Neural crest cell (in vitro differentiated cells): ENCODE results near the gene FBXO27. TPM values are rescaled to one million over a fixed set of nuclear protein-coding genes. Genes with fewer than 3 reads are reported as not detected.
"Not testable (repeated sequence)": the region's sequence is repeated elsewhere in the genome, so short reads cannot be mapped to it uniquely, and the experiment has no call there.

Experiments used
- DNase-seq: peaks from one replicate; pipeline ENCODE4 v3.0.0; 2021; ENCODE audit warnings: low read depth, mixed read lengths, low spot score
- H3K27ac Mint-ChIP-seq: one replicate; pipeline ENCODE4 v1.8.0; 2021; ENCODE audit warnings: mild to moderate bottlenecking, mixed read lengths; ENCODE audit not compliant: unreplicated experiment
- H3K27me3 Mint-ChIP-seq: 2 replicates; pipeline ENCODE4 v1.8.0; 2021; ENCODE audit warnings: low read depth, mild to moderate bottlenecking, mixed read lengths
- H3K36me3 Mint-ChIP-seq: 2 replicates; pipeline ENCODE4 v1.8.0; 2021; ENCODE audit warnings: low read depth, mild to moderate bottlenecking, mixed read lengths
- H3K4me1 Mint-ChIP-seq: 2 replicates; pipeline ENCODE4 v1.8.0; 2021; ENCODE audit warnings: mixed read lengths
- H3K4me3 Mint-ChIP-seq: one replicate; pipeline ENCODE4 v1.8.0; 2021; ENCODE audit warnings: mild to moderate bottlenecking, mixed read lengths
- H3K9me3 Mint-ChIP-seq: 2 replicates; pipeline ENCODE4 v1.8.0; 2021; ENCODE audit warnings: mixed read lengths
- CTCF ChIP-seq: fragments of 200-600 bp; sonication (generic); conservative IDR thresholded peaks from 2 replicates; pipeline ENCODE4 v1.5.0; 2021; ENCODE audit warnings: antibody characterized with exemption, mild to moderate bottlenecking
- total RNA-seq: library from RNA; stranded (reverse); gene quantifications from 2 replicates; pipeline ENCODE4 v1.2.1, GENCODE V29; 2021

FBXO27 gene
- total RNA-seq, 1 donor from 2014 or later = 6.8 TPM

- peaks cover 38% of the 10 kb centered on the region for H3K27me3 Mint-ChIP-seq
- no peak for DNase-seq
- no peak overlapping the region for H3K27ac Mint-ChIP-seq
- H3K4me3 Mint-ChIP-seq = no peak overlapping the region
- no peaks in the 10 kb centered on the region for H3K36me3 Mint-ChIP-seq
- no peaks in the 10 kb centered on the region for H3K9me3 Mint-ChIP-seq
- TF ChIP-seq CTCF = no peak
- no peaks in the 10 kb centered on the region for H3K4me1 Mint-ChIP-seq
Observed at GRCh38 chr19:39074942-39075341, 42.6 kb upstream of the FBXO27 start.

GRCh38 chr19:39074205-39074692 lies 41.9 kb upstream of the FBXO27 start:
- Mint-ChIP-seq H3K4me3 (no peak overlapping the region), H3K27me3 (peaks cover 31% of the 10 kb centered on the region), H3K4me1 (no peaks in the 10 kb centered on the region), H3K27ac (no peak overlapping the region), H3K9me3 (no peaks in the 10 kb centered on the region), H3K36me3 (no peaks in the 10 kb centered on the region)
- DNase-seq = no peak
- no peak for TF ChIP-seq CTCF

- H3K27ac Mint-ChIP-seq = no peak overlapping the region
- no peaks in the 10 kb centered on the region for H3K9me3 Mint-ChIP-seq
- no peaks in the 10 kb centered on the region for H3K36me3 Mint-ChIP-seq
- DNase-seq = no peak
- no peak overlapping the region for H3K4me3 Mint-ChIP-seq
- peaks cover 11% of the 10 kb centered on the region for H3K27me3 Mint-ChIP-seq
- H3K4me1 Mint-ChIP-seq = no peaks in the 10 kb centered on the region
- TF ChIP-seq CTCF = no peak
Observed at GRCh38 chr19:39070888-39071287, 38.5 kb upstream of the FBXO27 start.

- not testable (repeated sequence) for DNase-seq, H3K36me3 Mint-ChIP-seq, H3K4me1 Mint-ChIP-seq, H3K27ac Mint-ChIP-seq, H3K9me3 Mint-ChIP-seq, H3K27me3 Mint-ChIP-seq, H3K4me3 Mint-ChIP-seq
Observed at GRCh38 chr19:39068259-39068658, 35.9 kb upstream of the FBXO27 start.

GRCh38 chr19:39067104-39067503 lies 34.8 kb upstream of the FBXO27 start:
- TF ChIP-seq CTCF = no peak
- H3K27ac Mint-ChIP-seq = no peak overlapping the region
- no peak for DNase-seq
- H3K4me3 Mint-ChIP-seq = no peak overlapping the region
- no peaks in the 10 kb centered on the region for H3K9me3 Mint-ChIP-seq
- H3K27me3 Mint-ChIP-seq = peaks cover 4% of the 10 kb centered on the region
- no peaks in the 10 kb centered on the region for H3K4me1 Mint-ChIP-seq
- no peaks in the 10 kb centered on the region for H3K36me3 Mint-ChIP-seq

- no peak for DNase-seq
Observed at GRCh38 chr19:39065928-39066327, 33.6 kb upstream of the FBXO27 start.

More at GRCh38 chr19:39065928-39066327, 33.6 kb upstream of the FBXO27 start:
- TF ChIP-seq CTCF = no peak
- Mint-ChIP-seq H3K4me3 (no peak overlapping the region), H3K9me3 (no peaks in the 10 kb centered on the region), H3K27ac (no peak overlapping the region), H3K4me1 (no peaks in the 10 kb centered on the region), H3K27me3 (peaks cover 4% of the 10 kb centered on the region), H3K36me3 (no peaks in the 10 kb centered on the region)
